CD4-positive, alpha-beta T cell treated with Interleukin-6 at 100 ng/mL for 8 hours (primary cell): ENCODE results near the gene PRSS36.
"Not testable (repeated sequence)": the region's sequence is repeated elsewhere in the genome, so short reads cannot be mapped to it uniquely, and the experiment has no call there.

Source experiments
- DNase-seq: peaks from one replicate; pipeline ENCODE4 v3.0.0-alpha.2; 2020; ENCODE audit warnings: mixed read lengths, low spot score

PRSS36 gene

DNA sequence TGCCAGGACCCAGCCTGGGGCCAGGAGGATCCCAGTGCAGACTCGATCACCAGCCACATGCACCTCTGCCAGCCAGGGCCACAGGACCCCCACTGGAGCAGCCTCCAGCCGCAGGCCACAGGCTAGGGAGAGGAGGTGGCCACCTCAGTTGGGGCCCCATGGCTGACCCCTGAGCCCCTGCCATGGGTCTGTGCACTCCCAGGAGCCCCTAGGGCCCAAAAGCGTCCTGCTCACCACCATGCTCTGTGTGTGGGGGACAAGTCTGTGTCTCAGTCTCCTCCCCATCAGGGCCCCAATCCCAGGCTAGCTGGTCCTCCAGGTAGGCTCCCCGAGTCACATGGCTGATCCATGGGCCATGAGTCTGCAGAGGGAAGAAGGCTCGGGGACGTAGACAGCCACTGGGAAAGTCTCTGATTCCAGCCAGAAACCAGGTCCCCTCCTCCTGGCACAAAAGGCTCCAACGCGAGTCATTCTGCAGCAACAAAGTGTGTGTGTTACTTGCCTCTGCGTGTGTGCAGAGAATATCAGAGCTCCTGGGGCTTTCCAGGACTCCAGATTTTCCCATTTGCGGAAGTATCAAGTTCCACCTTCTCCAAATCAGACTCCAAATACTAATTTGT lies 8.3 kb downstream of the PRSS36 start:
- DNase-seq = no peak

DNA sequence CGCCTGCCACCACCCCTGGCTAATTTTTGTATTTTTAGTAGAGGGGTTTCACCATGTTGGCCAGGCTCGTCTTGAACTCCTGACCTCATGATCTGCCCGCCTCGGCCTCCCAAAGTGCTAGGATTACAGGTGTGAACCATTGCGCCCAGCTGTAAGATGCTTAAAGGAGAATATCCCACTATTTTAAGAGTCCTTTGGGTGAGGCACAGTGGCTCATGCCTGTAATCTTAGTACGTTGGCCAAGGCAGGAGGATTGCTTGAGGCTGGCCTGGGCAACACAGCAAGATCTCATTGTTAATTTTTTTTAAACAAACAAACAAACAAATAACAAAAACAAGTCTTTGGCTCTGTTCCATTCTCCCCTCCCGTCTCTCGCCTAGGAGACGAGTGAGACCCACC lies 8.8 kb downstream of the PRSS36 start:
- DNase-seq = not testable (repeated sequence)

DNA sequence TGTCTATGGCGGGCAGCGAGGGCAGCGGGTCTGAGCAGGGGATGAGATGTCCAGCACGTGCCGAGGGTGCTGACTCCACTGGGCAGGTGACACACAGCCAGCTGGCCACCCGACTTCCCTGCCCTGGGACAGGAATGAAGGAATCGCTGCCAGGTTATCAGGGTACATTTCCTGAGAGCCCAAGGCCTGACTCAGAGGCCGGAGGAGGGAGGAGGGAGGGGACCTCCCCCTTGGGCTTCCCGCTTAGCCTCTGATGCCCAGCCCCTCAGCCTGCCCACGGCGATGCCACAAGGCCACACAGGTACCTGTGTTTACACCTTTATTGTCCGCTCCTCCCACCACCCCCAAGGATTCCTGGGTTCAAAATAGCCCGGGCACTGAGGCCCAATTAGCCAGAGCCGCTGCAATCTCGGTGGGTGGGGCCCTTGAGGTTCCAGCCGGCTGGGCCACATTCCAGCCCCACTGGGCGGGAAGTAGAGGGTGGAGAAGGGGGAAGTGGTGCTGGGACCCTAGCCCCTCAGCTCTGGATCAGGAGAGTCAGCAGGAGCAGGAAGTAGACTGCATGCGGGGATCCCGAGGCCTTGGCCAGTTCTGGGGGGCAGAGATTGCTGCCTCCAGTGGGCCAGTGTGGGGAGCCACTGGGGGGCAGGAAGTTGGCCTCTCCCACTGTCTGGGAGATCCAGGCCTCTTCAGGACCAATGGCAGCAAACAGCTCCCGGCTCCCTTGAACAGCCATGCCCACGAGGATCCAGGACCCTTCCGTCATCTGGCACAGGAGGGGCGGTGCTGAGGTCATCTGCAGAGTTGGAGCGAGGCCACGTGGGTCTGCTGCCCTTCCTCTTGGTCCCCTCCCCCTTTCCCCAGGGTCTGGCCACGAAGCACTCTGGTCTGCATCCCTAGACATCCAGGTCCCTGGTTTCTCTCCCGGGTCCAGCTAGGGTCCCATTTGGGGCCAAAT lies 11.0 kb downstream of the PRSS36 start:
- no peak for DNase-seq

DNA sequence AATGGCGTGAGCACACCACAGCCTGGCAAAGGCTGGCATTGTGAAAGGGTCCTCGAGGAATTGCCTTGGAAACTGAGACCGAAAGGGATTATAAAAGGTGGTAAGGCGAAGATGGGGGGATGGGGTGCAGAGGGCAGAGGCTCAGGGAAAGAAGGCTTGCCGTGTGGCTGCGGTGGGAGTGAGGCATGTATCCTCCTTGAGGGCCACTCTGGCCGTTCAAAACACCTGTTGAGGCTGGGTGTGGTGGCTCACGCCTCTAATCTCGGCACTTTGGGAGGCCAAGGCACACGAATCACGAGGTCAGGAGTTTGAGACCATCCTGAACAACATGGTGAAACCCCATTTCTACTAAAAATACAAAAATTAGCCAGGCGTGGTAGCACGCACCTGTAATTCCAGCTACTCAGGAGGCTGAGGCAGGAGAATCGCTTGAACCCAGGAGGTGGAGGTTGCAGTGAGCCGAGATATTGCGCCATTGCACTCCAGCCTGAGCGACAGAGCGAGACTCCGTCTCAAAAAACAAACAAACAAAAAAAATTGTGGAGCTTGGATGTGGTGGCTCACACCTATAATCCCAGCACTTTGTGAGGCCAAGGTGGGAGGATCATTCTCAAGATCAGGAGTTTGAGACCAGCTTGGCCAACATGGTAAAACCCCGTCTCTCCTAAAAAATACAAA lies 12.9 kb downstream of the PRSS36 start:
- DNase-seq = not testable (repeated sequence)

DNA sequence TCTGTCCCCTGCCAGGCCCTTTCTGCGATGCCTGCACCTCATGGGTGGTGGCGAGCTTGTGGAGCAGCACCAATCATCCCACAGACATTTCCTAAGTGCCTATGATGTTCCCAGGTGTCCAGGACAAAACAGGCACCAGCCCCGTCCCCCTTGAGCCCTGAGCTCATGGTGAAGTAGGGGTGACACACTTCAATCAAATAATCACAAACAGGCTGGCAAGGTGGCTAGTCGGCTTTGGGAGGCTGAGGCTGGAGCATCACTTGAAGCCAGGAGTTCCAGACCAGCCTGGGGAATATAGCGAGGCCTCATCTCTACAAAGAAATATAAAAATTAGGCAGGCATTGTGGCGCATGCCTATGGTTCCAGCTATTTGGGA lies 13.6 kb downstream of the PRSS36 start:
- no peak for DNase-seq

DNA sequence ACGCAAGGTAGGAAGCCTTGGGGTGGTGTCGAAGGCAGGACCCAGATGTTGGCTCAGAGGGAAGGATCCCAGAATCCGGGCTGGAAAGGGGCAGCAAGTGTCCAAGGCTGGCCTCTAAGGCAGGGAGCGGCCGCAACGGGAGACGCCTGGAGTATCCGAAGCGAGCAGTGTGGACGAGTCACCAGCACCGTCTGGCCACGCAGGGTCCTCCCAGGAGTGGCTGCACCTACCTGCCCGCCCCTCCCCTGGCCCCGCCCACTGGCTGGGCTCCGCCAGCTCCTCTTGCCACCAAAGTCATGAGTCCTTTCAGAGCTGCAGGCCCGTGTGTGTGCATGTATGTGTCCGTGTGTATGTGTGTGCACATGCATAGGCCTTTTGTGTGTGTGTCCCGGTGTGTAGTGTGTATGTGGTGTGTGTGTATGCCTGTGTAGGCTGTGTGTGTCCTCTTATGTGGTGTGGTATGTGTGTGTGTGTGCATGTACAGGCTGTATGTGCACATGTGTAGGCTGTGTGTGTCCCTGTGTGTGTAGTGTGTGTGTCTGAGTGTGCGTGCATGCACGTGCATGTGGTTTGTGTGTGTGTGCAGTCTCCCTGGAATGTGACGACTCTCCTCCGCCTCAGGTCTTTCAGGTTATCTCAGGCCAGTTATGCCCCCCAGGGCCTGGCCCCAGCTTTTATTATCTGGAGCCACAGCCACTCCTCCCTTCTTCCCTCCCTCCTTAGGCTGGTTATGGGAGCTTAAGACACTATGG lies 14.2 kb downstream of the PRSS36 start, which contains the start of gene PRSS8:
PRSS8 (minus strand) TSS at position 193 of the 752 bp plus-strand sequence. CDS start 229 bp downstream, outside the sequence.
- no peak for DNase-seq

DNA sequence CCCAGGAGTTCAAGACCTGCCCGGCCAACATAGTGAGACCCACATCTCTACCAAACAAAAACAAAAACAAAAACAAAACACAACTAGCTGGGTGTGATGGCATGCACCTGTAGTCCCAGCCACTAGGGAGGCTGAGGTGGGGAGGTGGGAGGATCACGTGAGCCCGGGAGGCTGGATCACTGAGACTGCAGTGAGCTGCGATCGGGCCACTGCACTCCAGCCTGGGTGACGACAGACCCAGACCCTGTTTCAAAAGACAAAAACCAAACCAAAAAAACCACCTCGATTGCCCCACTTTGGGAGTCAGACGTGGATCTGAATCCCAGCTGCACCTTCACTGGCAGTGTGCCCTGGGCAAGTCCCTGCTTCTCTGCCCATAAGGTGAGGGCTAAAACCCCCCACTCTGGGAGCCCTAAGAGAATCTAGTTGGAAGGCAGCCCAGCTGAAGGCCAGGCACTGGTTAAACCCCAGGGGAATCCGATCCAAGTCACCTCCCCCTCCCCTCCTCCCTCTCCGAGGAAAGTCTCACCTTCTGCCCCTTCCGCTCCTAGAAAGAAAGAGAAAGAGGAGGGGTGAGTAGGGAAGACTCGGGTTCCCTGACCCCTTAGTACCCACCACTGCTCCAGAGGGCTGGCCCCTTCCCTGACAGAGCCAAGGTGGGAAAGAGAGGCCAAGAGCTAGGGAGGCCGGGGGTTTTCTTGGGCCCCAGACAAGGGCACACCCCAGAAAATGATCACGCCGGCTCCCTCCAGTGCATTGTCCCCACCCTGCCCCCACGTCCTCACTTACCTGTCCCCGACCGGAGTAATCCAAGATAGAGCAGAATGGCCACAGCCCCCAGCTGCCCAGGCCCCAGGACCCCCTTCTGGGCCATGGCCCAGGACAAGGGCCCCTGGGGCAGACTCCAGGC lies 15.0 kb downstream of the PRSS36 start:
- no peak for DNase-seq

DNA sequence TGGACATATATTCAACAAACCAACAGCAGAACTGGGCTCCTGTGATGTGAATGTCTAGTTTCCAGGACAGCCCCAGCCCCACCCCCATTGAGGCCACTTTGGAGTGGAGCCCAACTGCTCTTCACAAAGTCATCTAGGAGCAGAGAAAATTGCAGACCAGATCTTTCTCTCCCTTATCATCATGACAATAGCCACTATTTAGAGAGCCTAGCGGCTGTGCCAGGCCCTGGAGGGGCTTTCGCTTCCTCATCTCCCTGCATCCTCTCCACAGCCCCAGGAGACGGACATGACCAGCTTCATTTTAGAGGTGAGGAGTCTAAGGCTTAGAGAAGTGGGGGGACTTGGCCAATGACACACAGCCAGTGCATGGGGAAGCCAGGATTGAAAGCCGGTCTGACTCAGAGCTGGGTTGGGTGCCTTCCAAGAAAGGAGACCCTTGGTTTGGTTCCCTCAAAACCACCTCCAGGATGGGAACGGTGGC lies 15.7 kb downstream of the PRSS36 start:
- DNase-seq = no peak

DNA sequence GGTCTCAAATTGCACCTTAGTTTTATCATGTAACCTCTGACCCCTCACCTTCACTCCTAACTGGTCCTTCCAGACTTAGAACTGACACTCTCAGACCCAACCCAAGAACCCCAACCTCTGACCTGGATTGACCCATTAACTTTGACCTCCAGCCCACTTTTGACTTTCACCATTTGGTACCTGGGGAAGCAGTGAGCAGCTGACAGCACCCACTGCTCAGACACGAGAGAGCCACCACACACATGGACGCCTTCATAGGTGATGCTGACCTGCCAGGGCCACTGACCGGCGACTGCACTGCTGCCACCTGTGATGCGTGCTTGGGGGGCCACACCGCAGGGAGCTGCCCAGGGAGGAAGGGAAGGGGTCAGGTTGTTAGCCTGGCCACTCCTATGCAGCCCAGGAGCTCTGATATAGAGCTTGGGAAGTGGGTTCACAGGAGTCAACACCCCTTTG lies 16.8 kb downstream of the PRSS36 start:
- no peak for DNase-seq

DNA sequence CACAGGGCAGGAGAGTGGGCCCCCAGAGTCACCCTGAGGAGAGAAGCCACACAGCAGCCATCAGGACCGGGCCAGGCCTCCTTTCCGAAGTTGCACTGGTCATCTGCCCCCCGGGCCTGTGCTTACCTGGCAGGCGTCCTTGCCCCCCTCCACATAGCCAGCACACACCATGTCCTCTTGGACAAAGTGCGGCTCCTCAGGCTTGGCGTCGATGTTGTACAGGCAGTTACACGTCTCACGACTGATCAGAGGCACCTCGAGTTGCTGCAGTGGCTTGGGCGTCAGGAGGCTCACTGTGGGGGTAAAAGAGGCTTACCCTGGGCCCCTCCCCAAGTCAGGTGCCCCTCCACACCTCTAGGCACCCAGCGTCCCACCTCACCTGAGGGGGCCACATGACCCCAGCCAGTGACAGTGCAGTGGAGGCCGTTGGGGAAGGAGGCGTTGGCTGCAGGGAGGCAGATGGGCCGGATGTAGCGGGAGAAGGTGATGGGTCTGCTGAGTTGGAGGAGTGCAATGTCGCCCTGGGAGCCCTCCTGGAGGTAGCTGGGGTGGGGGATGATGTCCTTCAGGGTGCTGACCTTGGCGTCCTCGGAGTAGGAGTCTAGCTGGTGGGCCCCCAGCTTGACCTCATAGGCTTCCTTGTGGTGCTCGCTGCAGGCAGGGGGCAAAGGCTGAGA lies 17.4 kb downstream of the PRSS36 start:
- DNase-seq = no peak

DNA sequence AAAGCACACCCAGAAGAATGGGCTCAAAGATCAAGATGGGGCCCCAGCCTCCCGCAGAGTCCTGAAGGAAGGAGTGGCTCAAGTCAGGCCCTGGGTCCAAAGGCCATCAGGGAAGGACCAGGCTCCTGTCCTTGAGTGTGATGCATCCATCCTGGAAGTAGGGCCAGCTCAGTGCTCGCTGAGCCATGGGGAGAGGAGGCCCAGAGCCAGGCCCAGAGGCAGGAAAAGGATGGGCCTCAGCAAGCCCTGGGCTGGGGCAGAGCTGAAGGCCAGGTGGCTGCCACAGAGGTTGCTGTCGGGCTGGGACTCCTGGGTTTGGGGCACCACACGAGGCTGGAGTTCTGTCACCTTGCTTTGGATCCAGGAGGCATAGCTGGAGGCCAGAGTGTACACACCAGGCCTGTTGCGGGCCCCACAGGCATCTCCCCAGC lies 18.0 kb downstream of the PRSS36 start:
- DNase-seq = no peak

DNA sequence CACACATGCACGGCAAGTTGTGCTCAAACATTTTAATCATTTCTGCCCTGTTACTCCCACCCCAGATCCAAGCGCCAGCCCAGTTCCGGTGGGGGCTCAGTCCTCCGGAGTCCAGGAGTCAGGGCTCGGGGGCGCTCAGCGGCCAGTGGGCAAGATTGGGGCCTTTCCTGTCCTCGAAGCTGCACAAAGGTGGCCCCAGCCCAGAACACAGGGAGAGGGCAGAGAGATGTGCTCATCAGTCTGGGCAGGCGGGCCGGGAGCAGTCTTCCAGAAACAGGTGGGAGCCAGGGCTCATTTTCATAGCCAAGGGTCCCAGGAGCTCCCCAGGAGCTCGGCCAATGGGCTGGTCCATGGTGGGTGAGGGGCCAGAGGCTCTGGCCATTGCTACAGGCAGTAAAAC lies 18.4 kb downstream of the PRSS36 start:
- no peak for DNase-seq

DNA sequence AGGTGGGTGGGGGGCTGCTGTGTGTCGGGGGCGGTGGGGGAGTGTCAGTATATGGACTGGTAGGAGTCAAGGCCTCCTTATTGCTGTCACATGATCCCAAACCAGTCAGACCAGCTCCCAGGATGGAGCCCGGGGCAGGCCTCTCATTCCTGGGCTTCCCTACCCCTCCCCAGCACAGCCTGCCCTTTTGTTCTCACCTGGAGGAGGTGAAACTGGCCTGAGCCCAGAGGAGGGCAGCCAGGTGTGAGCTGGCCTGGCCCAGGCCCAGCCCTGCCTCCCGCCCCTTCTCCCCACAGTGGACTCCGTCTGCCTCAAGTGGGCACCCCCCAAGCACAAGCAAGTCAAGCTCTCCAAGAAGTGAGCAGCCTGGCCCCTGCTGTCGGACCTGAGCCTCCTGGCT lies 19.0 kb downstream of the PRSS36 start:
- DNase-seq = no peak

DNA sequence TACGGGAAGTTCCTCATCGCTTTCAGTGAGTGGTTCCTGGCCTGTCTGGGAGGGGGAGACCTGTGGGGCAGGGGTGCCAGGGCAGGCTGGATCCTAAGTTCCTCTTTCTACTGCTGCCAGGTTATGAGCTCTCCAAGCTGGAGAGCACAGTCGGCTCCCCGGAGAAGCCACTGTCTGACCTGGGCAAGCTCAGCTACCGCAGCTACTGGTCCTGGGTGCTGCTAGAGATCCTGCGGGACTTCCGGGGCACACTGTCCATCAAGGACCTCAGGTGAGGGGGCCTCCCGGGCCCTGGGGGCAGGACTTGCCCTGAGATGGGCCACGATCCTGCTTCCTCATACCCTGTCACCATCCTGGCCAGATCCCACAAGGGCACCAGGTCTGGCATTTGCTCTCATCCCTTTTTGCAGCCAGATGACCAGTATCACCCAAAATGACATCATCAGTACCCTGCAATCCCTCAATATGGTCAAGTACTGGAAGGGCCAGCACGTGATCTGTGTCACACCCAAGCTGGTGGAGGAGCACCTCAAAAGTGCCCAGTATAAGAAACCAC lies 19.5 kb downstream of the PRSS36 start:
- no peak for DNase-seq

DNA sequence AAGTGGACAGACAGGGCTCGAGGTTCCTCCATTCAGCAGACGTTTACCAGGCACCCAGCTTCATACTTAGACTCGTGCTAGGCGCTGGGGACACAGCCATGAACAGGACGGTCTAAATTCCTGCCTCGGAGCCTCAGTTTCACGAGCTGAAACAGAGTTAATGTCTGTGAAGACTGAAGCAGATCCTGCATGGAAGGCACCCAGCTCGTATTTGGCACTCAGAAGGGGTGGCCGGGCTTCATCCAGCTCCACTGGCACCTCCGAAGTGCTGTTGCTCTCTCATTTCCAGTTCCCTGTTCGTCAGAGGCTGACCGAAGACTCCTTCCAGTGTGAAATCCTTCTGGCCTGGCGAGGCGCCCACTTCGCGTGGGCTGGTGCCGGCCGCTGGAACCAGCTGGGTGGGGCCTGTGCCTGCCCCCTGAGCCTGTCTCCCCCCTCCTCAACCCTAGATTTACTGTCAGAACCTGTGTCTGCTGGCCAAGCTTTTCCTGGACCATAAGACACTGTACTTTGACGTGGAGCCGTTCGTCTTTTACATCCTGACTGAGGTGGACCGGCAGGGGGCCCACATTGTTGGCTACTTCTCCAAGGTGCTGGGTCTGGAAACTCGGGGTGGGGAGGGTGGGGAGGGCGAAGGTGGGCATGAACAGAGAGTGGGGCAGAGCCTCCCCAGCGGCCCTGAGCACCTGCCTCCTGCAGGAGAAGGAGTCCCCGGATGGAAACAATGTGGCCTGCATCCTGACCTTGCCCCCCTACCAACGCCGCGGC lies 20.1 kb downstream of the PRSS36 start:
- DNase-seq = no peak

DNA sequence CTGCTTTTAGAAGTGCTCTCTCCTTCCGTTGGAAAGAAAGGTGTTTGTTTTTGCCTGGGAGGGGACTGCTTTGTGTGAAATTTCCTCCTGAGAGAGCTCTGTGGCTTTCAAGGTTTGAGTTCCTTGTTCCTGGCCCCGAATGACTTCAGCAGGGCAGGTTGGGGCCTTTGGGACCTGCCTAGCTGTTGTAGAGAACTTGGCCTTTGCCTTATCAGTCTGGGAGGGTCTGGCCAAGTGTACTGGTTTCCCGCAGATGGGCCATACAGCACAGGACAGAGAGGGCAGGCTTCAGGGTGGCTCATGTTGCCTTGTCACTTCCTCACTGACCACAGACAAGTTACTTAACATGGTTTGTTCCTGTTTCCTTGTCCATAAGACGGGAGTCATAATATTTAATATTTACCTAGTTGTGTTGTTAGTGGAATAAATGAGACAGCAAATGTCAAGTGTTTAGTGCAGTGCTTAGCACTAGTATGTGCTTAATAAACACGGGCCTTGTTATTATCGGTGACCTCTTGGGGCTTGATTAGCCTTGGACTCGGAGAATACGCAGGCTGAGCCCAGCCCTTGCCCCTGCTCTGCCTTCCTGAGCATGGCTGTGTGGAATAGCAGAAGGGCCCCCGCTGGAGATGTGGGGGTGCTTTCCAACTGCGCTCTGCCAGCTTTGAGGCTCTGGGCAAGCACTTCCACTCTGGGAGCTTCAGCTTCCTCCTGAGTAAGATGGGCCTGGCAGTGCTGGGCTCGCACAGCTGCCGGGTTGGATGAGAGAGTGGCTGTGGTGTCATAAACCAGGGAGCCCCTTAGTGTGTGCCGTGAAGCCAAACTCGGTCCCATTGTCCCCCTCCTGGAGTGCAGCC lies 20.9 kb downstream of the PRSS36 start:
- DNase-seq = no peak

DNA sequence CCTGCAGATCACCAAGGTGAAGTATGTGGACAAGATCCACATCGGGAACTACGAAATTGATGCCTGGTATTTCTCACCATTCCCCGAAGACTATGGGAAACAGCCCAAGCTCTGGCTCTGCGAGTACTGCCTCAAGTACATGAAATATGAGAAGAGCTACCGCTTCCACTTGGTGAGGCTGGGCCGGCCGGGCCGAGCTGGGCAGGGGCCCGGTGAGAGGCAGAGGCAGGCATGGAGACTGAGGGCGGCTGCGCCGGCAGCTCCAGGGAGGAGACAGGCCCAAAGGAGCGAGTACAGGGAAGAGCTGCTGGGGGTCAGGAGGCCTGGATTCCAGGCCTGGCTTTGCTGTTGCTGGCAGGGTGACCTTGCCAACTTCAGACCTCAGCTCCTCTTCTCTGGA lies 22.7 kb downstream of the PRSS36 start:
- DNase-seq = no peak

DNA sequence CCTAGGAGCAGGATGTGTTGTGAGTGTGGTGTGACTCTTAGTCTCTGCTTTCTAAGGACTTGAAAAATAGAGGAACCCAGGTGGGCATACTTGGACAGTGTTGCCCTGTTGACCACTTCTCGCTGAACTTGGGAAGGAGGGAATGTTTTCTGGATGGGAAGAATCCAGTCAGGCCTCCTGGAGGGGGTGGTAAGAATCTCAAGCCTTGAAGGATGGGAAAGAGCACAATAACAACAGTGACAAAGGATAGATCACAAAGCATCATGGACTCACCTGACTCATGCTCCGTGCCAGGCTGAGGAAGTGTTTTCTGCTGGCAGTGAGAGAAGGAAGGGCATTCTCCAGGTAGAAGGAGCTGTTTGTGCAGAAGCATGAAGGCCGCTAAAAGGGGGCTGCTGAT lies 24.0 kb downstream of the PRSS36 start:
- no peak for DNase-seq
